HFFc6 (cell line): ENCODE results near the gene LILRA5. TPM values are rescaled to one million over a fixed set of nuclear protein-coding genes. Genes with fewer than 3 reads are reported as not detected.

Source experiments
- DNase-seq: peaks from one replicate; pipeline ENCODE4 v3.0.0-alpha.2; 2018
- H3K27ac Mint-ChIP-seq: 2 replicates; pipeline ENCODE4 v1.8.0; 2020; ENCODE audit warnings: mild to moderate bottlenecking, mixed read lengths
- H3K27me3 Mint-ChIP-seq: 2 replicates; pipeline ENCODE4 v1.8.0; 2021; ENCODE audit warnings: mild to moderate bottlenecking, moderate library complexity, mixed read lengths; ENCODE audit not compliant: insufficient read depth
- H3K36me3 Mint-ChIP-seq: 2 replicates; pipeline ENCODE4 v1.8.0; 2021; ENCODE audit warnings: low read depth, mixed read lengths
- H3K4me1 Mint-ChIP-seq: 2 replicates; pipeline ENCODE4 v1.8.0; 2020; ENCODE audit warnings: low read depth, mixed read lengths
- H3K4me3 Mint-ChIP-seq: 2 replicates; pipeline ENCODE4 v1.8.0; 2020; ENCODE audit warnings: mild to moderate bottlenecking, moderate library complexity, mixed read lengths
- H3K9me3 Mint-ChIP-seq: 2 replicates; pipeline ENCODE4 v1.8.0; 2020; ENCODE audit warnings: mild to moderate bottlenecking, mixed read lengths
- total RNA-seq, 6 experiments: library from RNA; stranded (reverse); fragmentation: NEBNext Ultra II Directional; extraction: Animal tissue kit (Norgen Biotek cat#: 25700); gene quantifications; 2 replicates in 1 of 6; 3 replicates in 5 of 6; pipeline ENCODE4 v1.2.3, GENCODE V29; 2021
- TF ChIP-seq, protein P1 (sequence below): fragments of 200-600 bp; sonication (generic); IDR thresholded peaks from 2 replicates; pipeline ENCODE4 v1.5.0; 2021; ENCODE audit warnings: antibody characterized with exemption, mild to moderate bottlenecking

Gene LILRA5
- total RNA-seq, 6 experiments from 2014 or later: not detected

DNA sequence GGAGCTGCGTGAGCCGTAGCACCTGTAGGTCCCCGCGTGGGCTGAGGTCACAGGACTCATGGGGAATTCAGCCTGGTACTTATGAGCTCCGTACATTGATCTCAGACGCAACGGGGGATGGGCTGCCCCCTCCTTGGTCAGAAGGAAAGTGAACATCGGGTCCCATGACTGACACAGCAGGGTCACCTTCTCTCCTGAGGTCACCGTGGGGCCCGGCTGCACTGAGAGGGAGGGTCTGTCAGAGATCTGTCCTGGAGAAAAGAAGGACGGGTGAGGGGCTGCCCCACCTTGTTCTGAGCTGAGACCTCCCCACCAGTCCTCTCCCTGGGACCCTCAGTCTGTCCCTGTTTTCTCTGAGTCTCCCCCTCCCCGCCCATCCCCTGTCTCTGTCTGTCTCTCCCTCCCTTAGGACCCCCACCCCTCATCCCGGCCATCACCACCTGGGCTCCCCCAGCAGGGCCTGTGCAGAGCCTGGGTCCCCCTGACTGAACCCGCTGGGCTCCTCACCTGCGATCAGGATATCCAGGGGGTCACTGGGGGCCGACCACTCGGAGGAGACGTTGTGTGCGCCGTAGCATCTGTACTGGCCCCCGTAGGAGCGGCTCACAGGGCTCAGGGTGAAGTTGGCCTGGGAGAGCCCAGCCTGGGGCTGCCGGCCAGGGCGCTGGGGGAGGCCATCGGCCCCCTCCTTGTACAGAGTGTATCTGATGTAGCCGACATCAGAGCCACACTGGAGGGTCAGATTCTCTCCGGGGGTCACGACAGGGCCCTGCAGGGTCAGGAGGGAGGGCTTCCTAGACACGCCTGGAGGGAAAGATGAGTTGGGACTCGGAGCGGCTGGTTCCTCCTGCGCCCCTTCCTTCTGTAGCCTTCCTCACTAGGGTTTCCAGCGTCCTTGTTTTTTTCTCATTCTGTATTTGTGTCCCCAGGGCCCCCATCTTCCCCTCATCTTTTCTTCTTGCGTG lies 24.2 kb upstream of the LILRA5 start:
- Mint-ChIP-seq H3K4me3 (no peak overlapping the region), H3K9me3 (peaks cover 4% of the 10 kb centered on the region; the same call in 1 of the 2 replicates), H3K4me1 (no peaks in the 10 kb centered on the region), H3K27me3 (peaks cover 43% of the 10 kb centered on the region), H3K27ac (no peak overlapping the region), H3K36me3 (no peaks in the 10 kb centered on the region)
- TF ChIP-seq, protein P1, sequence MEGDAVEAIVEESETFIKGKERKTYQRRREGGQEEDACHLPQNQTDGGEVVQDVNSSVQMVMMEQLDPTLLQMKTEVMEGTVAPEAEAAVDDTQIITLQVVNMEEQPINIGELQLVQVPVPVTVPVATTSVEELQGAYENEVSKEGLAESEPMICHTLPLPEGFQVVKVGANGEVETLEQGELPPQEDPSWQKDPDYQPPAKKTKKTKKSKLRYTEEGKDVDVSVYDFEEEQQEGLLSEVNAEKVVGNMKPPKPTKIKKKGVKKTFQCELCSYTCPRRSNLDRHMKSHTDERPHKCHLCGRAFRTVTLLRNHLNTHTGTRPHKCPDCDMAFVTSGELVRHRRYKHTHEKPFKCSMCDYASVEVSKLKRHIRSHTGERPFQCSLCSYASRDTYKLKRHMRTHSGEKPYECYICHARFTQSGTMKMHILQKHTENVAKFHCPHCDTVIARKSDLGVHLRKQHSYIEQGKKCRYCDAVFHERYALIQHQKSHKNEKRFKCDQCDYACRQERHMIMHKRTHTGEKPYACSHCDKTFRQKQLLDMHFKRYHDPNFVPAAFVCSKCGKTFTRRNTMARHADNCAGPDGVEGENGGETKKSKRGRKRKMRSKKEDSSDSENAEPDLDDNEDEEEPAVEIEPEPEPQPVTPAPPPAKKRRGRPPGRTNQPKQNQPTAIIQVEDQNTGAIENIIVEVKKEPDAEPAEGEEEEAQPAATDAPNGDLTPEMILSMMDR: no peak
- no peak for DNase-seq

DNA sequence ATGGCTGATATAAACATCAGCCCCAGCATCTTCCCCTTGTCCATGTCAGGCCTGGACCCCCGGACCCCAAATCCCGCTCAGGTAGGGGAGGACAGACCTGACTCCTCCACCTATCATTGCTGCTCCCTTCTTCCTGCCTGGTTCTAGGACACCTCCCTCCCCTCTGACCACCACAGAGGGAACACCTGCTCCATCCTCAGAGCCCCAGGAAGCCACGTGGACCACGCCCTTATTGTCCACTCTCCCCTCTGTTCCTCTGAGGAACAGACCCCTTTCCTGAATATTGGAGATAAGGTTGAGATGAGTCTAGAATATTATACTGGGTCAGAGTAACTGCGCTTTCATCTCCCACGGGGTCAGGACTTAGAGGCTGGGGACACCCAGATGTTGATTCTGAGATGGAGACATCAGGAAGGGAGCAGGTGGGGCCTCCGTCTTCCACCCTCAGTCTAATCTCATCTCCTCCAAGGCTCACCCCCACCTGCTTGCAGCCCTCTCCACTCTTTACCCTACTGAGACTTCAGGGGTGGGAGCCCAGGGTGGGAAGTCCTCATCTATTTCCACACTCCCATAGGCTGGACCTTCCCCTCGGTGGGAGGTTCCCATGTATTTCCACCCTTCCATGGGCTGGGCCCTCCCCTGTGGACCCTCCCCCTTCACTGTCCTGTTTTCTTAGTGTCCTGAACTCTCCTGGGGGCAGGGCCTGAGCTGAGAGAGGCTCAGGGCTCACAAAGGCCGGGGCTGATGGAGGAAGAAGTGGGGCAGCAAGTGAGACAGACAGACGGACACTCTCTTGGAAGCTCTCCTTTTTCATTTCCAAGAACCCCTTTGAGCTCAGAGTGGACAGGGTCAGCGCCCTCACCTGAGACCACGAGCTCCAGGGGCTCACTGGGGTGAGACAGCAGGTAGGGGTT lies 23.3 kb upstream of the LILRA5 start:
- Mint-ChIP-seq H3K4me1 (no peaks in the 10 kb centered on the region), H3K9me3 (peaks cover 4% of the 10 kb centered on the region; the same call in 1 of the 2 replicates), H3K36me3 (no peaks in the 10 kb centered on the region), H3K27me3 (peaks cover 40% of the 10 kb centered on the region), H3K4me3 (no peak overlapping the region), H3K27ac (no peak overlapping the region)
- TF ChIP-seq, protein P1: no peak
- DNase-seq: no peak

DNA sequence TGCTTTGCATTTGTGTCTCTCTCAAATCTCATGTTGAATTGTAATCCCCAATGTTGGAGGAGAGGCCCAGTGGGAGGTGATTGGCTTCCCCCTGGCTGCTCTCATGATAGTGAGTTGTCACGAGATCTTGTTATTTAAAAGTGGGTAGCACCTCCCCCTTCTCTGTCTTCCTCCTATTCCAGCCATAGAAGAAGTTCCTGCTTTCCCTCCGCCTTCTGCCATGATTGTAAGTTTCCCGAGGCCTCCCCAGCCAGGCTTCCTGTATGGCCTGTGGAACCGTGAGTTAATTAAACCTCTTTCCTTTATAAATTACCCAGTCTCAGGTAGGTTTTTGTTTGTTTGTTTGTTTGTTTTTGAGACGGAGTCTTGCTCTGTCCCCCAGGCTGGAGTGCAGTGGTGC lies 22.2 kb upstream of the LILRA5 start:
- no peak for DNase-seq
- Mint-ChIP-seq H3K36me3 (no peaks in the 10 kb centered on the region), H3K4me3 (no peak overlapping the region), H3K4me1 (no peaks in the 10 kb centered on the region), H3K9me3 (peaks cover 4% of the 10 kb centered on the region; the same call in 1 of the 2 replicates), H3K27me3 (peaks cover 42% of the 10 kb centered on the region), H3K27ac (no peak overlapping the region)
- TF ChIP-seq, protein P1: no peak

DNA sequence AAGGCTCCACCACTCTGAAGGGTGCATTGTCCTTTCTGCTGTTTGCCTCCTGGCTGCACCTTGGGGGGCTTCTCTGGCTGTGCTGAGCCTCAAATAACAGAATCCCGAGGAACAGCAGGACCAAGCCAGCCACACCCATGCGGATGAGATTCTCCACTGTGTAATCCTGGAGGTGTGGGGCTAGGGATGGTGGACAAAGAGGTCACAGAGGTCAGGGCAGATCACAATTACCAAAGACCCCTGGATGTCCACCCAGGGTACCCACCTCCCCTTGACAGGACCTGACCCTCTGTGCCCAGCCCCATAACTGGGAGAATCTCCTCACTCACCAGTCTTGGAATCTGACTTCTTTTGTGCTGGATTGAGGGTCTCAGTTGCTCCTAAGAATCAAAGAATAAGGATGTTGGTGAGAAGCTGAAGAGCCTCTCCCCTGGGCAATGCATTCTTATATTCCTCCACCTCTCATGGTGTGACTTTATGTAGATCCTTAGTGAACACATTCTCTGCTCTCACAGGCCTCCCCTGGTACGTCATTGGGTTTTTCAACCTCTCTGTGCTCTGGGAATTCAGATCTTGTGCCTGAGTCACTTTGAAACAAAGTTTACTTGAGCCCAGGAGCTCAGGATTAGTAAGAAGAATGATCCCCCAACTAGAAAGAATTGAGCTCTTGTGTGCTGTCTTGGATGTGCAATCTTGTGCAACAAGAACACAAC lies 20.8 kb upstream of the LILRA5 start:
- DNase-seq: no peak
- Mint-ChIP-seq H3K4me3 (no peak overlapping the region), H3K4me1 (no peaks in the 10 kb centered on the region), H3K27ac (no peak overlapping the region), H3K9me3 (peaks cover 4% of the 10 kb centered on the region; the same call in 1 of the 2 replicates), H3K36me3 (no peaks in the 10 kb centered on the region), H3K27me3 (peaks cover 30% of the 10 kb centered on the region)
- TF ChIP-seq, protein P1: no peak

DNA sequence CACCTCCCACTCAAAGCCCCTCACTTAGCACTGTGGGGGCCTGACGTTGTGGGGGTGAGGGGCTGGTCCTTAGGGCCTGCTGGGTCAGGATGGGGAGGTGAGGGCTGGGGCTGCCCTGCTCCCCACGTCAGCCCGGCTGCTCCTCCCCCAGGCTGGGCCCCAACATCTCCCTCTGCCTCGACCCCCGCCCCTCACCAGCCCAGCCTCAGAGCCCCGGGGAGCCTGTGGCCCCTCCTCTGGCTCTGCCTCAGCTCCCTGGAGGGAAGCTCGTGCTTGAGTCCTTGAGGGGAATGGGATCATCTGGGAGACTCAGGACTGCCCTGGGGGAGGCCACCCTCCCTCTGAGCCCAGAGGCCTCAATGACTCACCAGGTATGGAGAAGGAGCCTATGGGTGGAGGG lies 19.2 kb upstream of the LILRA5 start:
- Mint-ChIP-seq H3K27me3 (peaks cover 27% of the 10 kb centered on the region), H3K36me3 (no peaks in the 10 kb centered on the region)

More for the DNA sequence above, 19.2 kb upstream of the LILRA5 start:
- Mint-ChIP-seq H3K4me3 (no peak overlapping the region), H3K27ac (no peak overlapping the region), H3K4me1 (no peaks in the 10 kb centered on the region), H3K9me3 (no peaks in the 10 kb centered on the region)
- no peak for DNase-seq
- TF ChIP-seq, protein P1: no peak
